ENCODE data around the gene GRM4.
A peak's percentile ranks its signal among the peaks of the same experiment; 100 is the strongest.
"Not testable (repeated sequence)": the region's sequence is repeated elsewhere in the genome, so short reads cannot be mapped to it uniquely, and the experiment has no call there.

Gene GRM4

DNA sequence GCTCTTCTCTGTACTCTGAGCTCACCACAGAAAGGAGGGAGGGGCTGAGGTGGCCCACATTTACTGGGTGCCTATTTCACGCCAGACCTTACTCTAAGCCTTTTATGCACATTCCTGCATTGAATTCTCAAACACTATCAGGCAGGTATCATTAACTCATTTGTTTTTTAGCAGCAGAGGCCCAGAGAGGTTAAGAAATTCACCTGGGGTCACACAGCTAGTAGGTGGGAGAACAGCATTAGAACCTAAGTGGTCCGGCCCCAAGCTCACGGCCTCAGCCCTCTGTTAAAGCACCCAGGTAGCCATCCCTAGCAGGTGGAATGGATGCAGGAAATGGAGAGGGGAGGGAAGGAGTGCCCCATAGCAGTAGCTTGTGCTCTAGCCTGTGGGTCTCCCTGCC lies 84.5 kb downstream of the GRM4 start:
- no peak for DNase-seq

DNA sequence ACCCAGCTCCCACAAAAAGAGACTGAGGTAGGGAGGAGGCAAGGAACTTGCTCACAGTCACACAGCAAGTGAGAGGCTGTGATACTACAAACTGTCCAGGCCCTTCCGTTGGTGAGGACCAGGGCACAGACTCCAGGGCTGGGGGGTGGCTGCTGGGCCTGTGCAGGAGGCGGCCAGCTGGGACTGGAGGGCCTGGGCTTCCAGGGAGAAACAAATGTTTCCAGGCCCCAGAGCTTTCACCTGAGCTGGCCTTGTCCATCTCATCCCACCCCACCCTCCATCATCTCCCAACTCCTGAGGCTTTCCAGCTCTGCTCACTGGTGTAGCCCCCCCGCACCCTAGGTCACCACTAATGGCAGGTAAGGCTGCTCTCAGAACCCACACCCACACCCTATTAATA lies 86.0 kb downstream of the GRM4 start:
- DNase-seq = no peak

DNA sequence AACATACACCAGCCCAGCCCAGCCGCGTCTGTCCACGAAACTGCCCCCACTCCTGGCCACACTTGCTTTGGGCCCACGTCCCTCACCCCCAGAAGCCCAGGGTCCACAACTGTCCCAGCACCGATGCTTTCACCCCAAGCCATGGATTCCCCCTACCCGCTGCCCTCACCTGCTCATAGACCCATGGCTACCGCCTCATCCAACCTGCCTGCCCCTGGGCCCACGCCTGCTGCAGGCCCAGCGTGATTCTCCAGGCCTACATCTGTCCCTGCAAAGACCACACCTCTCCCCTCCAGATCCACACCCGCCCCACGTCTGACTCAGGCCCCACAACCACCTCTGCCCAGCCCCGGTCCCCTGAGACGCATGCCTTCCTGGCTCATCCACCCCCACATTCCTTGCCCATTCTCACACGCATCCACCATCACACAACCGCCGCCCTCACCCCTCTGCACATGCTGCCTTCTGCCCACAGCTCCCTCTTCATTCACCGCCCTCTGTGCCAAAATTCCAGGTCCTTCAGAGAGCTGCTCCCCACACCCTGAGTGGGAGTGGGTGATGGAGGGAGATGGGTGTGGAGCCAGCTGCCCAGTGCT lies 86.7 kb downstream of the GRM4 start:
- no peak for DNase-seq

DNA sequence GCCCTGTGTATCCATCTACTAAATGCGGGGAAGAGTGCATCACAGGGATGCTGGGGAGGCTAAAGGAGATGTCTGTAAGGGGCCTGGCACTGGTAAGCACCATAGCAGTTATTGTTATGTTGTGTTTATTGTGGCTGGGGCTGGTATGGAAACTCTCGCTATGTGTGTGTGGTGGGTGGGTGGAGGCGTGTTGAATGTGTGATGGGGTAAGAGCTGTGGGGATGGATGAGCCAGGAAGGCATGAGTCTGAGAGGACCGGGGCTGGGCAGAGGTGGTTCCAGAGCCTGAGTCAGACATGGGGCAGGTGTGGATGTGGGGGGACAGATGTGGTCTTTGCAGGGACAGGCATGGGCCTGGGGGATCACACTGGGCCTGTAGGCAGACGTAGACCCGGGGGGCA lies 88.1 kb downstream of the GRM4 start:
- no peak for DNase-seq

DNA sequence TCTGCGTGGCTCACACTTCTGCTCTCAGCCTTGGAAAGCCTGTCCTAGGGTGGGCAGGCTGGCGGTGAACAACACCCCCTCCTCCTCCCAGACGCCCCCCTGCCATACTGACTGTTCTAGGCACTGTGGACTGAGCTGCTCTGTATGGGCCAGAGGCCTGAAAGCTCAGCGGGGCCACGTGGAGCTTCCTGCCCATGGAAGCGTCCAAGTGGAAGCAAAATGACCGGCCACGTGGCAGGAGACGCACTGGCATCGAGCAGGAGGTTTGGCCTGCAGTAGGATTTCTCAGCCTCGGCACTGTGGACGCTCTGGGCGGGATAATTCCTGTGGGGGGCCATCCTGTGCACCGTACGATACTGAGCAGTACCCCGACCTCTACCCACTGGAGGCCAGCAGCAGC lies 88.7 kb downstream of the GRM4 start:
- no peak for DNase-seq

DNA sequence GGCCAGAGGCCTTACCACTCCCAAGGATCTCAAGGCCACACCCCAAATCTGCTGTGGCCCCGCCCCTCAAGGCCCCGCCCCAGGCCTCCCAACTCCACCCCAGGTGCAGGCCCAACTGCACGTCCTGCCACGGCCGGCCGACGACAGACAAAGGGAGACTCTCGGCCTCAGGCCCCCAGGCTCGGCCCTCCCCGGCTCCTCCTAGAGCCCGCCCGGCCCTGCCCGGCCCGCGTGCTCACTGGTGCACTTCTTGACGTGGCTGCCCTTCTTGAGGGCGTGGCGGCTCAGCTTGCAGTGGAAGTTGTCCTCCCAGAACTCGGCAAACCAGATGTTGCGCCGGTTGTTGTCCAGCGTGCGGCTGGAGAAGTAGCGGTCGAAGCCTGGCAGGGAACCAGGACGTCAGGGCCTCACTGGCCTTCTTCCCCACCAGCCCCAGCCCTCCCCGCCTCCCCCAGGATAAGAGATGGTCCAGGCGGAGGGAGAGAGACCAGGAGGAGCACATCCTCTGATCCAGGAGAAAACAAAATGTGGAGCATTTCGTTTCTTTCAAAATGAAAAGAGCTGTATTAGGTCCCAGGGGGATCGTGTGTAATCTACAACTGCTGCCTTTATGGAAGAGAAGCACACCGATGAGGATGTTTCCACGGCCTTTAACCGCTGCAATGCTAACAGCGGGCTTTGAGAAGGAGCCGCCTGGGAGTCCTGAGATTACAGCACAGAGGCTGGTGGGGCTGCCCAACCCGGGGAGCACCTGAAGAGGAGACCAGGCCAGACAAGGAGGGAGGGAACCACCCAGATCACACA lies 89.4 kb downstream of the GRM4 start:
- DNase-seq = no peak

DNA sequence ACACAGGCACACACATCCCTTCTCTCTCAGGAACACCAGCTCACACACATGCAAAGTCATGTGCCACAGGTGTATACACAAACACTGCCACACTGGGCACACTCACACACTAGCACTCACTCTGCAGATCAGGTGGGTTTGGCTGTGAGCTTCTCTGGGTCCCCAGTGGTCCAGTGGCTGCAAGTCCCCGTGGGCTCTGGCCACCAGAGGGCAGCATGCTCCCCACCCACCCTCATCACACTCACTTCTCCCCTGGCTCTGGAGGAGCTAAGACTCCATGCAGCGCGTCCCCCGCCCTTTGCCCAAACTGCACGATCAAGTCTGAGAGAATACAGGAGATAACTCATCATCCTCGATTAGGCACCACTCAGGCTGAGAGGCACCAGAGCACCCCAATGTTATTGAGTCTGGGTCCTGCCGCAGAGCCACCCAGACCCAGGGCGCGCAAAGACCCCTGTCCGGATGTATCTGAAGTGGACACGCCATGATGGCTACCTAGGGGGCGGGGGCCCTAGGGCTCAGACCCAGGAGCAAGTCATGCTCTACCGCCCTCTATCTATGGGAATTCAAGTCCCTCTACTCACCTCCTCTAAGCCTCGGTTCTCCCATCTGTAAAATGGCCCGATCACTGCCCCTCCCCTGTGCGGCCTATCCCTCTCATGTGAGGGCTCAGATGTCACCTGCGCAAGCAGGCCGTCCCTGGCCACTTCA lies 90.5 kb downstream of the GRM4 start:
- peak; percentile 47 to 52 for DNase-seq

DNA sequence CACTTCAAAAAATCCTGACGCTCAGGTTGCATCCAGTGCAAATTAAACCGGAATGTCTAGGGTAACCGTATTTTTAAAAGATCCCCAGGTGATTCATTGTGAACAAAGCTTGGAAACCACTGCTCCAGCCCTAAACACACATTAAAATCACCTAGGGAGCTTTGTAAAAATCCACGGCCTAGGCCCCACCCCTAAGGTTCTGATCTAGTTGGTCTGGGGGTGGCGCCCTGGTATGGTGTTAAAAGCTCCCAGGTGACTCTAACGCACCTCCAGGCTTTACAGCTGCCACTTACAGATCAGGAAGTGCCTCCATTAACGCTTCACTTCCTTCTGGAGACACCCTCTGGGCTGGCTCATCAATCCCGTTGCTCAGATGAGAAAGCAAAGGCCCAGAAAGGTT lies 92.2 kb downstream of the GRM4 start:
- DNase-seq = no peak

DNA sequence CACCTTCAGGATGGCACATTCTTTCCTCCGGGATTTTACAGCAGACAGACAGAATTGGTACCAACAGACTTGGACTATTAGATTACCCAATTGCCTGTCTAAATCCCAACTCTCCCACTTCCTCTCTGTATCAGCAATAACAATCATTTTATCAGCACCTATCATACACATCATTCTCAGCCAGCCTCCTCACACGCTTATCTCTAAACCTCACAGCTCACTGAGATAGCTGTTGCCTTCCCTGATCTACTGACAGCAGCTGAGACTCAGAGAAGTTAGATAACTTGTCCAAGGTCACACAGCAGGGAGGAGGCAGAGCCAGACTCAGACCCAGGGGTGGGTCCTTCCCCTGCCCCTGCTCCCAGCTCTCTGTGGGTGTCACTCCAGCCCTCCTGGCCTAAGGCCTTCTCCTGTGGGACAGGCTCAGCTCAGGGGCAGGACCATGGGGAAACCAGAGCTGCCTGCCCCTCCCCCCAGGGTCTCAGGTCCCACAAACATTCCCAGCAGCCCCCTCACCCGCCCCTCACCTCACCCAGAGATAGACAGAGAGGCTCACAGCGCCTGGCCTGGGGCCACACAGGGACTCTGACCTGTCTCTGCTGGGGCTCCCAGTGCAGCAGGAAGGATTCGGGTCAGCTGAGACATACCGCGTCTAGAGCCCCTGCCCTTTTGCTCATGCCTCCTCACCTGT lies 92.8 kb downstream of the GRM4 start:
- no peak for DNase-seq

DNA sequence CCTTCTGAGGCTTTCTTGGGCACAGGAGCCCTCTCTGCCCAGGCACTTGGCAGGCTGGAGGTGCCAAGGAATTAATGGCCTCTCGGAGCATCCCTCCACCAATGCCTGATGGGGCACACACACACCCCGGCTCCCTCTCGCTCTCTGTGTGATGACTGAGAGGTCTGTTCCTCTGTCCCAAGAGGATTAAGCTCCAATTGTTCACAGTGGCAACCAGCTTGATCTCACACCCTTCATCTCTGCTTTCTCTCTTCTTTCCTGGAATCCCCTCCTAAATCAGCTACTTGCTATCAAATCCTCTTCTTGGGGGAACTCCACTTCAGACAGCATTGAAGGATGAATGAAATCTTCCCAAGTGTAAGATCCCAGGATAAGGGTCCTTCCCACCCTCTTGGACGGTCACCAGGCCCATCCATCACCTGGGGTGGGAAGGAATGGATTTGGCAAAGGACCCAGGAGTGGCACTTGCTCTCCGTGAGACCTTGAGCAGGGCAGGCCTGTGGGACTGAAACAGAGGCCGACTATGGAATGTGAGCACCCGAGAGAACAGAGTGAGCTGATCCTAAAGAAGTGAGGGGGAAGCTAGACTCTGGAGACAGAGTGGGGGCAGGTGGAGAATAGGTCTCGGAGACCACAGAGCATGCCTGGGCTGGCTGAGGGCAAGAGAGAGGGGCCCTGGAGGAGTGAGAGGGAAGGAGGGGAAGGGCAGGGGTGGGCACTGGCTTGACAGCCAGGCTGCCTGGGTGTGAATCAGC lies 93.6 kb downstream of the GRM4 start:
- DNase-seq = no peak

DNA sequence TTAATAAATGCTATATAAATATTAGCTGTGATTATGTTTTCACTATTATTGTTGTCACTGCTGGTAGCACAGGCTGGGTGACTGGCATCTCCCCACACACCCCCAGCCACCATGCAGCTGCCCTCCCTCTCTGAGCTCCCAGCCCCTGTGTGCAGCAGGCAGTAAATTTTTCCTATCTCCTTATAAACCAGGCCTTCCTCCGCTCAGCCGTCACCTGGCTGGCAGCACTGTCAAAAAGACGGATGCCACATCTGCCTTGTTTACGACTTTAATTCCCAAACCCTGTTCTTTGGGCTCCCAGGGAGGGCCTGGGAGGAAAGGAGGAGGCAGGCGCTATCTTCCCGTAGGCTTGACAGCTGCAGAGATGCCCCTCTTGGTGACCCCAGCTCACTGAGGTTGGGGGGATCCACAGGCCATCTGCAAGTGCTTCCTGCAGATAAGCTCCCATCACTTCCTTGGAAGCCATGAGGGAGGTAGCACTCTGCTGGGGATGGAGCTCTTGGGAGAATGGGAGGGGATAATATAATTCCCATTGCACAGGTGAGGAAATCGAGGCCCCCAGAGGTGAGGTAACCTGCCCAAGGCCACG lies 94.5 kb downstream of the GRM4 start:
- no peak for DNase-seq

DNA sequence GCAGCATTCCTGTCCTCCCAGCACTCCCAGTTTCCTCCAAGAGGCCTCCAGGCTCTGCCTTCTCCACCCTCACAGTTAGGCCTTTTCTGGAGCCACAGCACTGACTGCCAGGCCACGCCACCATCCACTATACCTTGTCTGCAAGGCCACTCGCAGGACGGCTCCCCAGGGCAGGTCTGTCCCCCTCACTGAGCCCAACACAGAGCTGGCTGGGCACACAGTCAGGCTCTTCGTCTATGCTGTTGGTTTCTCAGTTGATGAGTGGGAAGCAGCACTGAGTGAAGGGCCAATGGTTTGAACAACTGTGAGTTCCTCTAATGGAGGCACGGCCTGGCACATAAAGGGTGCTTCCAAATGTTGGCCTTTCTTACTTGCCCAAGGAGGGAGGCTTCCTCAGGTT lies 95.2 kb downstream of the GRM4 start:
- DNase-seq = no peak

DNA sequence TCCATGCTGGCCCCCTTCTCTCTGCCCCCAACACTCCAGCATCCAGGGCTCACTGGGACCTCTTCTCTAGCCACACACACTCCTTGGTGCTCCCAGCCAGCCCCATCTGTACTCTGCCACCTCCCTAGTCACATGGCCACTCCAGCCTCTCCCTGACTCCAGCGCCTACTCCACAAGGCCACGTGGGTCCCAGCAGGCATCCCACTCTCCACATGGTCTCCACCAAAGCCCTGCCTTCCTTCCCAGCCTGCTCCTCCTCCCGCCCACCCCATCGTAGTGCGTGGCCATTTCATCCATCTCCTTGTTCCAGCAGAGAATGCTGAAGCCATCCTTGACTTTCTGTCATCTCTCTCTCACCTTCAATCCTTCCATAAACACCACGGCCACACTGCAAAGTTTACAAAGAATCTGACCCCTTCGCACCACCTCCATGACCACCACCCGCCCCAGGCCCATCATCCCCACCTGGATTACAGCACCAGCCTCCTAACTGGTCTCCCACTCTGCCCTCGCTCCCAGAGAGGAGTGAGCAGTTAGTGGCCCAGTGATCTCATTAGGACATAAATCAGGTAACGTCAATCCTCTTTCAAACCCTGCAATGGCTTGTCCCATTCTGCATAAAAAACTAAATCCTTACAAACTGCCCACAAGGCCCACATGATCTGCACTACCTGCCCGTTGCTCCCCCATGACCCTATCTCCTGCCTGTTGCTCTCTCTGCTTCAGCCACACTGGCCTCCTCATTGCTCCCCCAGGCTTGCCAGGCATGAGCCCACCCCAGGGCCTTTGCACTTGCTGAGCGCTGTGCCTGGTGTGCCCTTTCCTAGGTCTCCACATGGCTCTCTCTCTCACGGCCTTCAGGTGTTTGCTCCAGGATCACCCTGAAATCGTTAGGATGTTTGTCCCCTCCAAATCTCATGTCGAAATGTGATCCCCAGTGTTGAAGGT lies 96.2 kb downstream of the GRM4 start:
- DNase-seq = no peak

DNA sequence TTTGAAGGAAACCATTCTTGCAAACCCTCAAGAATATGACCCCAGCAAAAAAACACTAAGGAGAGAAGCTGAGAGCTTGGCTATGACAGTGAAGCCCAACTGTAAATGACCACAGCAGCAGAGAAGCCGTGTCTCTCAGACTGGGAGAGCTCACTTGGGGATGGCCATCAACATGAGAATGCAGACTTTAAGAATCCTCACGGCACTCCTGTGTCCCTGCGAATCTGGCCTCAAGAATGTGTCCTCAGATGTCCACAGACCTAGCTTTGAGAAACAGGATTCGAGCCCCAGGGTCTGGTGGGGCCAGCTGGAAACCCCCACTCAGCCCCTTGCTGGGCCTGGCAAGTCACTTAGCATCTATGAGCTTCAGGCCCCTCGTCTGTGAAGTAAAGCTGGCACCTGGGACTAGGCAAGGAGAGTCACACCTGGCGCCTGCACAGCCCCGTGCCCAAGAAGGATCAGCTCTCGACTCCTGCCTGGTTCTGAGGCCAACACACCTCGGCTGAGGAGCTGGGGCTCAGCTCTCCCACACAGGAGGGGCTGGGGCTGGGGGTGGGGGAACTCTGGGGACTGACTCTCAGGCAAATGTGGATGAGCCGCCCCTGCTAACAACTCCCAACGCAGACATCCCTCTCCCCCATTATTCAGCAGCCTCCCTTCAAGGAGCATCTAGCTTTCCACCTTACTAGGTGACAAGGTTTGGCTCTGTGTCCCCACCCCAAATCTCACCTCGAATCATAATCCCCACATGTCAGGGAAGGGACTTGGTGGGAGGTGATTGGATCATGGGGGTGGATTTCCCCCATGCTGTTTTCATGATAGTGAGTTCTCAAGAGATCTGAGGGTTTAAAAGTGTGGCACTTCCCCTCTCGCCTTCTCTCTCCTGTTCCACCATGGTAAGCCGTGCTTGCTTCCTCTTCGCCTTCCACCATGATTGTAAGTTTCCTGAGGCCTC lies 97.7 kb downstream of the GRM4 start:
- no peak for DNase-seq

DNA sequence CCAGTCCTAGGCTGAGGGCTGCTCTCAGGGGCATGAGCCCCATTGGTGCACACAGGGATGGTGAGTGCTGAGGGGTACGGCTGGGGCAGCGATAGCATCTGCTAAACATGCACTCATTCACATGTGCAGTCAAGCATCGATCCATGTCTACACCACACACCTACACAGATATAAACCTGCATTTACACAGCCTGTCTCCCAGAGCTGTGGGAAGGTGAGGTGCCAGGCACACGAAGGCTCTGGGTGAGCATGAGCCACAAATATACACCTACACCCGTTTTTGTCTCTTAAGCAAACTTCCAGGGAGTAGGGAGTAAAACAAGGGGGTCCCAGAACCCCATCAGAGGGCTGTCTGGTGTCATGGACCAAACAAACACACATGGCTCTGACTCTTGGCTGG lies 99.3 kb downstream of the GRM4 start:
- no peak for DNase-seq

DNA sequence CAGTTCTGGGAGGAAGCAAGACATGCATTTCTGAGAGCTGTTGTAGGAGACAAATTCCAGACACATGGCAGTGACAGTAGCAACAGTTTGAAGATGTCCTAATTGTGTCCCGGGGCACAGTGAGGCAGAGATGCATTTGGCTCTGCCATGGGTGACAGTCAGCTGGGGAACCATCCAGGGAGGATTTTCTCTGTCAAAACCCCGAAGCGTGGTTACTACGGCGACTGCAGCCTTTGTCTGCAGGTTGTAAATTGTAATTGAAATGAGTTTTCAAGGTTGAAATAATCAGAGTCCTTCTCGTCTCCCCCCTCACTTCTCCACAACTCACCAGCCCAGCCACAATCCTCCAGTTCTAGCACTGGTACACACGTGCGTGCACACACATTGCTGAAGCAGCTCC lies 100.1 kb downstream of the GRM4 start:
- DNase-seq = no peak

DNA sequence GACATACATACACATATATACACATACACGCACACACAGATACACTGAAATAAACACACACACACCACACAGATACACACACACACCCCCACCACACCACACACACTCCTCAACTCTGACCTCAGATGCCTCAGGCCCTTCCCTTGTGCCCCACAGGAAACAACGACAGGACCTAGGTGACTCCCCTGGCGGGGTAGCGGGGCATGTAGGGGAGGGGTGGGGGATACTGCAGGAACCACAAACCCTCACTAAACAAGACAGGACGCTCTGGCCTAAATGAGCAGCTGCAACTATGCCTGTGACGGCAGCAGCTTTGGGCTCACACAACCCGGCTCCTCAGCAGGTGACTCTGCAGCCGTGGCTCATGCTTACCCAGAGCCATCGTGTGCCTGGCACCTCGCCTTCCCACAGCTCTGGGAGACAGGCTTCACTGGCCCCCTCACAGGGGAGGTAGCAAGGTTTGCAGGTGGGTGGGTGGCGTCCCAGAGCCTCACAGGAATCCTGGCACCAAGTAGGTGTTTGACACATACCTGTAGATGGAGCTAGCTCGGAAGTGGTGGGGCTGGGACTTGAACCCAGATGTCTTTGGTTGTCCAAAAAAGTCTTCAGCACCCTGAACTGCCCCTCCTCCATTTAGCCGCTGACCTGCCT lies 100.8 kb downstream of the GRM4 start:
- peak in 1 of 2 donors; percentile 17 for DNase-seq

DNA sequence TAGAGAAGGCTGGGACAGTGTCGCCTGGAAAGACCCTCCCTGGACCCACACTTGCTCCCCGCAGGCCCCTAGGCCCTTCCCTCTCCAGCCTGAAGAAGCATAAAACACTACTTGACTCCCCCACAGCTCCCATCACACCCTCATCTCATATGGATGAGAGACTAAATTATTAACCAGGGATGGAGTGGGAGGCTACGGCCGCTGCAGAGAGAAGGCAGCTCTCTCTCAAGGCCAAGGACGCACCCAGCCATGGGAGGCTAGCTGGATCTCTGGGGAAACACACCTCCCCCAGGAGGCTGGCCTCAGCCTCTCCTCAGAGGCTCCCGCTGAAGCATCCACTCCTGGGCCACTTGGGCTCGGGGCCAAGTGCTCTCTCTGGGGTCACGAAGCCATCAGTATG lies 102.5 kb downstream of the GRM4 start:
- no peak for DNase-seq

DNA sequence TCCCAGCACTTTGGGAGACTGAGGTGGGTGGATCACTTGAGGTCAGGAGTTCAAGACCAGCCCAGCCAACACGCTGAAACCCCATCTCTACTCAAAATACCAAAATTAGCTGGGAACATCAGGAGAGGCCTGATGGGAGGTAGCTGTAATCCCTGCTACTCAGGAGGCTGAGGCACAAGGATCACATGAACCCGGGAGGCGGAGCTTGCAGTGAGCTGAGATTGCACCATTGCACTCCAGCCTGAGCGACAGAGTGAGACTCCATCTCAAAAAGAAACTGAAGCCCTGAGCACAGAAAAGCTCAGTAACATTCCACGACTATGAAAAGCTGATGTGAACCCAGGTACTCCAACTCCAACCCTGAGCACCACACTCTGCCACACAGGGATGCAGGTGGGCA lies 103.9 kb downstream of the GRM4 start:
- DNase-seq = not testable (repeated sequence)
